GM12892 (cell line): ENCODE data around the gene MPG.

Experiments
- POLR2A ChIP-seq: IDR thresholded peaks from 2 replicates; pipeline ENCODE4 v1.6.1; 2011; ENCODE audit warnings: low read depth, low read length, control low read depth
- TAF1 ChIP-seq: IDR thresholded peaks from 2 replicates; pipeline ENCODE4 v1.6.1; 2011; ENCODE audit warnings: low read depth, mild to moderate bottlenecking, control low read depth, low read length, borderline replicate concordance

- TF ChIP-seq POLR2A, result no peak
- no peak for TF ChIP-seq TAF1
These were observed 41.9 kb downstream of the MPG start for GRCh38 chr16:119835-120491.
